SK-N-MC (cell line): ENCODE data around the gene SLC43A3.

Source experiments
- DNase-seq: peaks from one replicate; pipeline ENCODE4 v3.0.0-alpha.2; 2011; ENCODE audit warnings: low read depth, low spot score
- H3K27ac ChIP-seq: fragments of 200-600 bp; sonication (generic); 2 replicates; pipeline ENCODE4 v1.5.1; 2016; ENCODE audit warnings: mixed run types
- H3K36me3 ChIP-seq: fragments of 200-600 bp; sonication (generic); 2 replicates; pipeline ENCODE4 v1.6.1; 2017; ENCODE audit warnings: antibody characterized with exemption, low read length, mixed read lengths; ENCODE audit not compliant: insufficient read depth
- H3K4me3 ChIP-seq: fragments of 200-600 bp; sonication (generic); 2 replicates; pipeline ENCODE4 v1.5.1; 2016
- H3K9ac ChIP-seq: fragments of 200-600 bp; sonication (generic); 2 replicates; pipeline ENCODE4 v1.8.0; 2017; ENCODE audit warnings: mixed run types, mixed read lengths; ENCODE audit not compliant: insufficient read length
- H3K9me3 ChIP-seq: fragments of 200-600 bp; sonication (generic); 2 replicates; pipeline ENCODE4 v1.6.1; 2017; ENCODE audit warnings: low read depth, mild to moderate bottlenecking, antibody characterized with exemption, low read length, moderate library complexity, mixed read lengths
- EZH2 ChIP-seq: fragments of 200-600 bp; sonication (generic); IDR thresholded peaks from one replicate; pipeline ENCODE4 v1.6.1; 2017; ENCODE audit warnings: antibody characterized with exemption
- FOXP2 ChIP-seq: optimal IDR thresholded peaks from 2 replicates; pipeline ENCODE3; 2011; ENCODE audit warnings: mild to moderate bottlenecking, moderate library complexity; ENCODE audit not compliant: insufficient read depth; ENCODE audit errors: extremely low read length, control extremely low read depth
- POLR2AphosphoS5 ChIP-seq: IDR thresholded peaks from 2 replicates; pipeline ENCODE4 v1.6.1; 2012; ENCODE audit warnings: mild to moderate bottlenecking, low read depth, low read length, borderline replicate concordance

The SLC43A3 gene

DNA sequence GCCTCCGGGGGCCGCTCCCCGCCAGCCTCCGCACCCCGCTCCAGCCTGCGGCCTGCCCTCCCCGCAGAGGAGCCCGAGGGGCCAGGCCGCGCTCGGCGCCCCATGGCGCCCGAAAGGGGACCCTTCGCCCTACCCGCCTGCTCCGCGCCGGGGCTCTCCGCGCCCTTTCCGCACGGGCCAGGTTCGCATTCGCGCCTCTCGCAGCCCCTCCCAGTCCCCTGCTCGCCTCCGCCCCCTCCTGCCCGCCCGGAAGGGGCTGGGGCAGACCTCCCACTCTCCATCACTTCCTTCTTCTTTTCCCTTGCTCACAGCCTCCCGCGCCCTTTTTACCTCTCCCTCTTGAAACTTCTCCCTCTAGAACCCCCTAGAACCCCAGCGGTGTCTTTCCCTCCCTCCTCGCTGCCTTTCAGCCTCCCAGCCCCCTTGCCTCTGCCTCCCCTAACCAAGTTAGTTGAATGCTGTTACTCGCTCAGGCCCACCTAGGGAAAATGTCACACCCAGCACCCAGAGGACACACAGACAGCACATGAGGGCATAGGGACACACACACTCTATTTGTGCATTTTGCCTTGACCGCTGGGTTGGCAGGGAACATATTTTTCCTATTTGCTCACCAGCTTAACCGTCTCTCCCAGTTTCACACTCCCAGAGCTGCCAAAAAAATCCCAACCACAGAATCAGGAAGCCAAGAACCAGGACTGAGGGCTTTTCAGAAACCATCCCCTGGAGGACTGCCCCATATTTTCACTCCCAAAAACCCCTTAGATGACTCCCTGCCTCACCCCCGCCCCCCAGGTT, at the start of gene SLC43A3:
SLC43A3 (minus strand) TSS at position 193 of the 798 bp plus-strand sequence. CDS start 949 bp downstream, outside the sequence.
- Histone ChIP-seq H3K27ac (no peak within 1 kb of the TSS), H3K36me3 (no peaks in the 10 kb centered on the region), H3K9me3 (no peaks in the 10 kb centered on the region), H3K4me3 (peak within 1 kb of the TSS; percentile 36; the same call in 1 of the 2 replicates), H3K9ac (no peak within 1 kb of the TSS)
- no peak for DNase-seq
- TF ChIP-seq EZH2, result no peak
- no peak for TF ChIP-seq FOXP2
- TF ChIP-seq POLR2AphosphoS5, result 0 out of 2 replicates have a peak, but pooled peaks have one; percentile 18

DNA sequence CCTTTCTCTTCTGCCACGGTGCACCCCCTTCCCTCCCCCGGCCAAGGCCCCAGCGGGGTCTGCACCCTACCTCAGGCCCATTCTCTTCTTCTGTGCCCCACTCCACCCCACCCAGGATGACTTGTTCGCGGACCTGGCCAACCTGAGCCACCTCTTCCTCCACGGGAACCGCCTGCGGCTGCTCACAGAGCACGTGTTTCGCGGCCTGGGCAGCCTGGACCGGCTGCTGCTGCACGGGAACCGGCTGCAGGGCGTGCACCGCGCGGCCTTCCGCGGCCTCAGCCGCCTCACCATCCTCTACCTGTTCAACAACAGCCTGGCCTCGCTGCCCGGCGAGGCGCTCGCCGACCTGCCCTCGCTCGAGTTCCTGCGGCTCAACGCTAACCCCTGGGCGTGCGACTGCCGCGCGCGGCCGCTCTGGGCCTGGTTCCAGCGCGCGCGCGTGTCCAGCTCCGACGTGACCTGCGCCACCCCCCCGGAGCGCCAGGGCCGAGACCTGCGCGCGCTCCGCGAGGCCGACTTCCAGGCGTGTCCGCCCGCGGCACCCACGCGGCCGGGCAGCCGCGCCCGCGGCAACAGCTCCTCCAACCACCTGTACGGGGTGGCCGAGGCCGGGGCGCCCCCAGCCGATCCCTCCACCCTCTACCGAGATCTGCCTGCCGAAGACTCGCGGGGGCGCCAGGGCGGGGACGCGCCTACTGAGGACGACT, 49.3 kb upstream of the SLC43A3 start:
- Histone ChIP-seq H3K9ac (no peak overlapping the region), H3K9me3 (no peaks in the 10 kb centered on the region), H3K27ac (no peak overlapping the region), H3K4me3 (no peak overlapping the region), H3K36me3 (no peaks in the 10 kb centered on the region)
- no peak for DNase-seq
- TF ChIP-seq EZH2, result no peak
- TF ChIP-seq FOXP2, result no peak
- TF ChIP-seq POLR2AphosphoS5, result no peak

DNA sequence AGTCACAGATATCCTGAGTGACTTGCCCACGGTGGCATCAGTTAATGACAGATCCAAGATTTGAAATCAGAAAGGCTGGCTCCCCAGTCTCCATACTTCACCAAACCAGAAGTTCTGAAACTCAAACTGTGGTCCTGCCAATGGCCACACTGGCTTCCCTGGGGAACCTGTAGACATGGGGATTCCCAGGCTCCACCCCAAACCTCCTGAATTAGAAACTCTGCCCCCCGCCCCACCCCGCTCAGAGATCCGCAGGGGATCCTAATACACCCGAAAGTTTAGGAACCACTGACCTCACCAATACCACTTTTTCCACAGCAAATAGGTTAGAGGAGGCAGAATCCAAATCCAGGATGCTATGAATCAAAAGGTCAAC, 48.7 kb upstream of the SLC43A3 start:
- Histone ChIP-seq H3K9me3 (no peaks in the 10 kb centered on the region), H3K4me3 (no peak overlapping the region), H3K9ac (no peak overlapping the region), H3K27ac (no peak overlapping the region), H3K36me3 (no peaks in the 10 kb centered on the region)
- TF ChIP-seq FOXP2, result no peak
- TF ChIP-seq EZH2, result no peak
- no peak for TF ChIP-seq POLR2AphosphoS5
- no peak for DNase-seq

DNA sequence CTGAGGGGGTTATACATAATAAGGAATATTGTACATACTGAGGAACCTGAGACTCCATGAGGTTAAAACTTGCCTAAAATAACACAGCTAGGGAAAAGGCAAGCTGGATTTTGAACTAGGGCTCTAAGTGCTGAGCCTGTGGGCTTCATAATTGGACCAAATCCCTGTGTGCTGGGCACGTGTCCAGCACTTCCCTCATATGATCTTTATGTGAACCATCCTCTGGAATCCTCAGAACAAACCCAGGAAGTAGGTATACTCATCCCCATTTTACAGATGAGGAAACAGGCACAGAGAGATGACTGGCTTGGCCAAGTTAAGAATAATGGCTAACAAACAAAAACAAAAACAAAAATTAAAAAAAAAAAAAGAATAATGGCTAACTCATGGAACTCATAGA, 48.3 kb upstream of the SLC43A3 start:
- Histone ChIP-seq H3K9me3 (no peaks in the 10 kb centered on the region), H3K27ac (no peak overlapping the region), H3K4me3 (no peak overlapping the region), H3K36me3 (no peaks in the 10 kb centered on the region), H3K9ac (no peak overlapping the region)
- DNase-seq, result no peak
- TF ChIP-seq EZH2 (no peak), POLR2AphosphoS5 (no peak), FOXP2 (no peak)

DNA sequence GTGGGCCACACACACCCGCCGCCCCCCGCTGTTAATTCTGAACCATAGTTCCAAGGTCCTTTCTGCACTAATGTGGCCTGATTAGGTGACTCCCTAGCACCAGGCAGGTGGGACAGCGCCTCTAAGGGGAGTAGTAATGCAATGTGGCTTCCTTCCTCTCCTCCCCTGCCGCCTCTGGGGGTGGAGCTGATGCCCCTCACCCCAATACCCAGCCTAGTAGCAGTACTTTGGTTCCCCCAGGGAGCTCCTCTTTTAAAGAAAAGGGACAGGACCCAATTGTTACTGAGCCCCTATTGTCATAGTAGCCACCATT, 47.8 kb upstream of the SLC43A3 start:
- H3K27ac ChIP-seq, result no peak overlapping the region
- H3K4me3 ChIP-seq, result no peak overlapping the region
- DNase-seq, result no peak
- TF ChIP-seq FOXP2, result no peak
- no peak for TF ChIP-seq EZH2
- no peak for TF ChIP-seq POLR2AphosphoS5
- H3K9ac ChIP-seq, result no peak overlapping the region
- peaks cover 3% of the 10 kb centered on the region; the same call in 1 of the 2 replicates for H3K36me3 ChIP-seq
- no peaks in the 10 kb centered on the region for H3K9me3 ChIP-seq

DNA sequence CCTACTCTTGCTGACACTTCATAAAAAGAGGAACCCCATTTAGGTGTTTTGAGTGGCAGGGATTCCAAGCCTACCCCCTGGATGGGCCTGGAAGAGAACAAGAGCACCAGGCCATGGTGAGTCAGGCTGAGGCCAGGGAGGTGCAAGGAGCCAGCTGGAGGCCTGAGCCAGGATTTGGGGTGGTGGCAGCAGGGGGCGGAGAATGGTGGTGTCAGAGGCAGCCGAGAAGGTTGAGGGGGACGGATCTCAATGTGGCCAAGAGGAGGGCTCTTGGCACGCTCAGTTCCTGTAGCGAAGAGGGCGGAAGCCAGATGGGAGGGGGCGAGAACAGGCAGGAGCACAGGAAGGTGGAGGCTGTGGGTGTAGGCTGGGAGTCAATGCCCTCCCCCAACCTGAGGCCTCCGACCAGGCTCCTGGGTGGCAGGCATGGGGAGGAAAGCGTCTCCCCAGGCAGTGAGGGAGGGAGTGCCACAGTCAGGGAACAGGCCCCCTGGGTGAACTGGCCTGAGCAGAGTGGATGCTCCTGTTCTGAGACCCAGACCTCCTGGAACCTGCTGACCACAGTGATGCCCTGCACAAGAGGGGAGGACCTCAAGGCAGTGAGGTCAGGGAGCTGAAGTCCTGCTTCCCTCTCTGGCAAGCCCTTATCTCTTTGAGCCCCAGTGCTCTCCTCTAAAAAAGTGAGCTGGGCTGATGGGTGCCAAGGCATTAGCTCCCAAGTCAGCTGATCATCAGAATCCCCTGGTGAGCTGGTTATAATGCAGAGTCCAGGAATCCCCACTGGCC, 47.3 kb upstream of the SLC43A3 start:
- no peak for DNase-seq
- no peak for TF ChIP-seq FOXP2
- no peaks in the 10 kb centered on the region for H3K9me3 ChIP-seq
- peaks cover 5% of the 10 kb centered on the region; the same call in 1 of the 2 replicates for H3K36me3 ChIP-seq
- H3K27ac ChIP-seq, result no peak overlapping the region
- H3K9ac ChIP-seq, result no peak overlapping the region
- H3K4me3 ChIP-seq, result no peak overlapping the region

DNA sequence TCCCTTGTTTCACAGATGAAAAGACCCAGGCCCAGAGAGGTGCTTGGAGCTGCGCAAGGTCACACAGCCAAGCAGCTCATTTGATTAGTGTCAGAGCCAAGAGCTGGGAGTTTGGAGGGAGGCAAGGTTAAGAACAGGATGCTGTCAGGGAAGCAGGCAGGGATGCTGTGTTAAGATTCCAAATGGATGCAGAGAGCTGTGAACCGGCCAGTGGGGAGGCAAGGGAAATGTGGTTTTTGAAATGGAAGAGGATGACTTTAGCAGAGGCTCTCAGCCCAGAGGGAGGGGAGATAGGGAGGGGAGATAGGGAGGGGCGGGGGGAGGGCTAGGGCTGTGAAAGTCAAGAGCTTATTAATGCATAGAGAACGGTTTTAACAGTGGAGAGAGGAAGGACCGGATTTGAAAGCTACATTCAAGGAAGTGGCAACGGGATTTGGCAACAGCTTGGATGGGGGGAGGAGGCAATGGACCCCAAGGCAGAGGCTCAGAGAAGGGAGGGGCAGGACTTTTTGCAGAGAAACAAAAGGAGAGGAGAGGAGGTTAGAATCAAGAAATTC, 46.4 kb upstream of the SLC43A3 start:
- Histone ChIP-seq H3K9ac (no peak overlapping the region), H3K9me3 (no peaks in the 10 kb centered on the region), H3K27ac (no peak overlapping the region), H3K36me3 (peaks cover 10% of the 10 kb centered on the region; the same call in 1 of the 2 replicates), H3K4me3 (no peak overlapping the region)
- TF ChIP-seq EZH2 (no peak), POLR2AphosphoS5 (no peak), FOXP2 (no peak)
- DNase-seq, result no peak

DNA sequence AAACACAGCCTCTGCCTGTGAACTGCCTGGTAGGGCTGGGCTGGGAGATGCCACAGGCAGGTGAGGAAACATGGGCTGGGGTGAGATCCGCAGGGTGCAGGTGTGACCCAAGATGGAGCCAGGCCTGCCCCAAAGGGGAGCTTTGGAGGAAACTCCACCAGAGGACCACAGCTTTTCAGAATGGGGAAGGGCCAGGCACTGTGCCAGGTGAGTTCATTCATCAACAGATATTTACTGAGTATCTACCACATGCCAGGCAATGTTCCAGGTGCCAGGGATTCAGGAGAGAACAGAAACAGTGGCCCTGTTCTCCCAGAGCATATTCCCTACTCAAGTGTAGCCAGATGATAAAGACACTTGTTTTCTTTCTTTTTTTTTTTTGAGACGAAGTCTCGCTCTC, 44.6 kb upstream of the SLC43A3 start:
- no peak for TF ChIP-seq EZH2
- no peak for TF ChIP-seq FOXP2
- TF ChIP-seq POLR2AphosphoS5, result no peak

More for the DNA sequence above, 44.6 kb upstream of the SLC43A3 start:
- no peak for DNase-seq
- Histone ChIP-seq H3K4me3 (no peak overlapping the region), H3K36me3 (peaks cover 10% of the 10 kb centered on the region; the same call in 1 of the 2 replicates), H3K27ac (no peak overlapping the region), H3K9me3 (no peaks in the 10 kb centered on the region), H3K9ac (no peak overlapping the region)
